ENCODE measurements around the gene LINC00237. TPM values are rescaled to one million over a fixed set of nuclear protein-coding genes. Genes with fewer than 3 reads are reported as not detected.

The LINC00237 gene
- total RNA-seq: not detected
- polyA plus RNA-seq: not detected

DNA sequence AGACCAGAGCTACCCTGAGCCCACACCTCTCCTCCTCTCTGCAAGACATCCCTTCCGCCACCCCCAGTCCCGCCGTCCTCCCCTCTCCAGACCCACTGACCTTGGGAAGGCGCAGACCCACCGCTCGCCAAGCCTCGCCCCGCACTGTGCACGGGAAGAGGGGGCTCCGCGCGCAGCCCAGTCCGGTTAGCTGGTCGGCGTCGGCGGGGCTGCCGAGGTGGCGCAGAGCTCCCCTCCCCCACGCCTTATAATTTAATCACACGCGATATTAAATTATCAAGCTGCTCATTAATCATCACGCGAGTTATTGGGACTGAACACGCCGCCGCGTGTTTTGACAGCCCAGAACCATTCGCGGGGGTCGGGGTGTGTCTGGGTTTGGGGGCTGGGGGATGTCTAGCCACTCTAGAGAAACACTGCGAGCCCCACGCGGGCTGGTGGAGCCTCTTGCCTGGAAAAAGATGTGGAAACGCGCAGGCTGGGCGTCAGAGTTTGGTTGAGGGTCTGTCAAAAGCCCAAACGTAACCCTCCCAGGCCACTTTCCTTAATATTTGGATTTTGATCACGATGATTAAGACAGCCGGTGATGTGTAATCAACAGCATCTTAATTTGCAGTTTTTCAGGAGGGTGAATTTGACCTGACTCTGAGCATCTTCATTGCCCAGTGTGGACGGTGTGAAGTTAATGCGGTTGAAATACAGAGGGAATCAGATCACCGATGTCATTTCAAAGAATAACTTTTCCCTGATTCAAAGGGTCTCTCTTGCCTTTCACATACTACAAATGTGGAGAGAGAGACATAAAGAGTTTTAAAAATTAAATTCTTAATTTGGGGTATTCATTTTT lies at the start of gene LINC00237:
TSS of gene LINC00237 (minus strand) at position 188 of the 847 bp plus-strand sequence.
- TF ChIP-seq FOXA1 (IDR thresholded peaks at IDR 0.05) (no peak), TAF1 (conservative IDR thresholded peaks at IDR 0.05) (no peak), HNF4A (conservative IDR thresholded peaks at IDR 0.05) (no peak), SP1 (IDR thresholded peaks at IDR 0.05) (no peak), NR2F2 (IDR thresholded peaks at IDR 0.05) (no peak)
- TF ChIP-seq, protein P1, sequence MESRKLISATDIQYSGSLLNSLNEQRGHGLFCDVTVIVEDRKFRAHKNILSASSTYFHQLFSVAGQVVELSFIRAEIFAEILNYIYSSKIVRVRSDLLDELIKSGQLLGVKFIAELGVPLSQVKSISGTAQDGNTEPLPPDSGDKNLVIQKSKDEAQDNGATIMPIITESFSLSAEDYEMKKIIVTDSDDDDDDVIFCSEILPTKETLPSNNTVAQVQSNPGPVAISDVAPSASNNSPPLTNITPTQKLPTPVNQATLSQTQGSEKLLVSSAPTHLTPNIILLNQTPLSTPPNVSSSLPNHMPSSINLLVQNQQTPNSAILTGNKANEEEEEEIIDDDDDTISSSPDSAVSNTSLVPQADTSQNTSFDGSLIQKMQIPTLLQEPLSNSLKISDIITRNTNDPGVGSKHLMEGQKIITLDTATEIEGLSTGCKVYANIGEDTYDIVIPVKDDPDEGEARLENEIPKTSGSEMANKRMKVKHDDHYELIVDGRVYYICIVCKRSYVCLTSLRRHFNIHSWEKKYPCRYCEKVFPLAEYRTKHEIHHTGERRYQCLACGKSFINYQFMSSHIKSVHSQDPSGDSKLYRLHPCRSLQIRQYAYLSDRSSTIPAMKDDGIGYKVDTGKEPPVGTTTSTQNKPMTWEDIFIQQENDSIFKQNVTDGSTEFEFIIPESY (IDR thresholded peaks at IDR 0.05): no peak
- Histone ChIP-seq H3K4me1 (ENCODE audit: control insufficient read depth in 4 of 4, insufficient read depth in 4 of 4, low read length in 3 of 4) (peaks cover 2 to 17% (median 10%) of the 10 kb centered on the region in 4 donors), H3K9ac (ENCODE audit: low read depth in 1 of 2, low read length in 2 of 2) (no peak within 1 kb of the TSS), H3K27me3 (ENCODE audit: control insufficient read depth in 4 of 4, insufficient read depth in 4 of 4, low read length in 3 of 4) (peaks cover 8 to 19% (median 12%) of the 10 kb centered on the region in 4 donors), H3K4me3 (ENCODE audit: low read depth in 1 of 3, low read length in 3 of 3) (no peak within 1 kb of the TSS), H3K27ac (ENCODE audit: low read depth in 1 of 2, low read length in 2 of 2) (no peak within 1 kb of the TSS), H3K36me3 (ENCODE audit: control insufficient read depth in 4 of 4, insufficient read depth in 3 of 4, low read depth in 1 of 4, low read length in 3 of 4) (no peaks in the 10 kb centered on the region), H3K9me3 (ENCODE audit: control insufficient read depth in 4 of 4, low read length in 3 of 4) (no peaks in the 10 kb centered on the region)
- 8% methylated on average over 43 of the region's 43 CpGs for WGBS
- no peak for DNase-seq (ENCODE audit: low spot score)

DNA sequence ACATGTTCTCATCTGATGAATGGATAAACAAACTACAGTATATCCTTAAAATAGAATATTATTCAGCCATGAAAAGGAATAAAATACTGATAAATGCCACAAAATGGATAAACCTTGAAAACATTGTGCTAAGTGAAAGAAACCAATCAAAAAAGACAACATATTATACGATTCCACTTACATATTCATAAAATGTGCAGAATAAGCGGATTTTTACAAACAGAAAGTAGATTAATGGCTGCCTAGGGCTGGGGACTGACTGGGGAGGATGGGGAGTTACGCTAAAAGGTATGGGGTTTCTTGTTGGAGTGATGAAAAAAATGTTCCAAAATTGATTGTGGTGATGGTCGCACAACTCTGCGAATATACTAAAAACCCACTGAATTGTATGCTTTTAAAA lies 49.1 kb upstream of the LINC00237 start:
- 96% methylated on average over 5 of the region's 5 CpGs for WGBS
- Histone ChIP-seq H3K36me3 (ENCODE audit: control insufficient read depth in 4 of 4, insufficient read depth in 3 of 4, low read depth in 1 of 4, low read length in 3 of 4) (no peaks in the 10 kb centered on the region), H3K4me3 (ENCODE audit: low read depth in 1 of 3, low read length in 3 of 3) (no peak overlapping the region), H3K27ac (ENCODE audit: low read depth in 1 of 2, low read length in 2 of 2) (no peak overlapping the region), H3K27me3 (ENCODE audit: control insufficient read depth in 4 of 4, insufficient read depth in 4 of 4, low read length in 3 of 4) (no peaks in the 10 kb centered on the region), H3K4me1 (ENCODE audit: control insufficient read depth in 4 of 4, insufficient read depth in 4 of 4, low read length in 3 of 4) (no peaks in the 10 kb centered on the region), H3K9me3 (ENCODE audit: control insufficient read depth in 4 of 4, low read length in 3 of 4) (no peaks in the 10 kb centered on the region), H3K9ac (ENCODE audit: low read depth in 1 of 2, low read length in 2 of 2) (no peak overlapping the region)
- TF ChIP-seq FOXA2 (IDR thresholded peaks at IDR 0.05) (no peak), FOXA1 (IDR thresholded peaks at IDR 0.05) (no peak), GABPA (IDR thresholded peaks at IDR 0.05 in 1 of 2, conservative IDR thresholded peaks at IDR 0.05 in 1 of 2) (no peak), HNF4G (IDR thresholded peaks at IDR 0.05) (no peak), RXRA (IDR thresholded peaks at IDR 0.05) (no peak), EGR1 (IDR thresholded peaks at IDR 0.05; ENCODE audit: low read depth in 2 of 2) (no peak), SP1 (IDR thresholded peaks at IDR 0.05) (no peak)
- TF ChIP-seq, protein P2, sequence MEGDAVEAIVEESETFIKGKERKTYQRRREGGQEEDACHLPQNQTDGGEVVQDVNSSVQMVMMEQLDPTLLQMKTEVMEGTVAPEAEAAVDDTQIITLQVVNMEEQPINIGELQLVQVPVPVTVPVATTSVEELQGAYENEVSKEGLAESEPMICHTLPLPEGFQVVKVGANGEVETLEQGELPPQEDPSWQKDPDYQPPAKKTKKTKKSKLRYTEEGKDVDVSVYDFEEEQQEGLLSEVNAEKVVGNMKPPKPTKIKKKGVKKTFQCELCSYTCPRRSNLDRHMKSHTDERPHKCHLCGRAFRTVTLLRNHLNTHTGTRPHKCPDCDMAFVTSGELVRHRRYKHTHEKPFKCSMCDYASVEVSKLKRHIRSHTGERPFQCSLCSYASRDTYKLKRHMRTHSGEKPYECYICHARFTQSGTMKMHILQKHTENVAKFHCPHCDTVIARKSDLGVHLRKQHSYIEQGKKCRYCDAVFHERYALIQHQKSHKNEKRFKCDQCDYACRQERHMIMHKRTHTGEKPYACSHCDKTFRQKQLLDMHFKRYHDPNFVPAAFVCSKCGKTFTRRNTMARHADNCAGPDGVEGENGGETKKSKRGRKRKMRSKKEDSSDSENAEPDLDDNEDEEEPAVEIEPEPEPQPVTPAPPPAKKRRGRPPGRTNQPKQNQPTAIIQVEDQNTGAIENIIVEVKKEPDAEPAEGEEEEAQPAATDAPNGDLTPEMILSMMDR (IDR thresholded peaks at IDR 0.05; ENCODE audit: low read depth, low read length, missing input control): no peak
- TF ChIP-seq, protein P3, sequence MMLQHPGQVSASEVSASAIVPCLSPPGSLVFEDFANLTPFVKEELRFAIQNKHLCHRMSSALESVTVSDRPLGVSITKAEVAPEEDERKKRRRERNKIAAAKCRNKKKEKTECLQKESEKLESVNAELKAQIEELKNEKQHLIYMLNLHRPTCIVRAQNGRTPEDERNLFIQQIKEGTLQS (IDR thresholded peaks at IDR 0.05): no peak
- TF ChIP-seq, protein P4, sequence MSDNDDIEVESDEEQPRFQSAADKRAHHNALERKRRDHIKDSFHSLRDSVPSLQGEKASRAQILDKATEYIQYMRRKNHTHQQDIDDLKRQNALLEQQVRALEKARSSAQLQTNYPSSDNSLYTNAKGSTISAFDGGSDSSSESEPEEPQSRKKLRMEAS (IDR thresholded peaks at IDR 0.05): no peak
- DNase-seq (ENCODE audit: low spot score): no peak
